ENCODE data around the gene TEAD1. TPM values are rescaled to one million over a fixed set of nuclear protein-coding genes. Genes with fewer than 3 reads are reported as not detected.

The TEAD1 gene
- total and polyA plus RNA-seq, 9 donors, result 20.0 to 84.1 (median 67.6) TPM

DNA sequence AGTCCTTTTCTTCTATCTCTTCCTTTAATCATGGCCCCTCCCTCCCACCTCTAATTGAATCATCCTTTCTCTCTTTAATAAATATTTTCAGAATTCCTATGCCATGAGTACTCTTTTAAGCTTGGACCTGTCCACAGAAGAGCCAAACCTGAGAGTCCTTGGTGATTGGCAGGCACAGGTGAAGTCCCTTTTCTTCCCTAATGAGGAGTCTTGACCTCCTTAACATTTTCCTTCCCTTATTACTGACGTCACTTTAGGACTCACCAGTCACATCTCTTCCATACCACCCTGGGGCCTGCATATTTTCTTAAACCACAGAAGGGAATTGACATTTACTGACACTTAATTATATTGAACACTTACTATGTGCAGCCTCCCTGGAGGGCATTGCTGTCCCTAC lies 293.9 kb downstream of the TEAD1 start:
- Histone ChIP-seq H3K27ac (no peak overlapping the region), H3K4me3 (no peak overlapping the region), H3K27me3 (no peaks in the 10 kb centered on the region), H3K9me3 (no peaks in the 10 kb centered on the region), H3K36me3 (no peaks in the 10 kb centered on the region), H3K4me1 (ENCODE audit: insufficient read depth) (no peaks in the 10 kb centered on the region)
- TF ChIP-seq, protein P1, sequence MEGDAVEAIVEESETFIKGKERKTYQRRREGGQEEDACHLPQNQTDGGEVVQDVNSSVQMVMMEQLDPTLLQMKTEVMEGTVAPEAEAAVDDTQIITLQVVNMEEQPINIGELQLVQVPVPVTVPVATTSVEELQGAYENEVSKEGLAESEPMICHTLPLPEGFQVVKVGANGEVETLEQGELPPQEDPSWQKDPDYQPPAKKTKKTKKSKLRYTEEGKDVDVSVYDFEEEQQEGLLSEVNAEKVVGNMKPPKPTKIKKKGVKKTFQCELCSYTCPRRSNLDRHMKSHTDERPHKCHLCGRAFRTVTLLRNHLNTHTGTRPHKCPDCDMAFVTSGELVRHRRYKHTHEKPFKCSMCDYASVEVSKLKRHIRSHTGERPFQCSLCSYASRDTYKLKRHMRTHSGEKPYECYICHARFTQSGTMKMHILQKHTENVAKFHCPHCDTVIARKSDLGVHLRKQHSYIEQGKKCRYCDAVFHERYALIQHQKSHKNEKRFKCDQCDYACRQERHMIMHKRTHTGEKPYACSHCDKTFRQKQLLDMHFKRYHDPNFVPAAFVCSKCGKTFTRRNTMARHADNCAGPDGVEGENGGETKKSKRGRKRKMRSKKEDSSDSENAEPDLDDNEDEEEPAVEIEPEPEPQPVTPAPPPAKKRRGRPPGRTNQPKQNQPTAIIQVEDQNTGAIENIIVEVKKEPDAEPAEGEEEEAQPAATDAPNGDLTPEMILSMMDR (IDR thresholded peaks at IDR 0.05), result no peak
- TF ChIP-seq EP300 (IDR thresholded peaks at IDR 0.05) (no peak), POLR2A (IDR thresholded peaks at IDR 0.05) (no peak)
- WGBS, 3 donors, result 59 to 84% (median 64%) methylated on average over 1 of the region's 1 CpG
- no peak for DNase-seq
- intact Hi-C loops (cut with DNase I), result no loop called here

DNA sequence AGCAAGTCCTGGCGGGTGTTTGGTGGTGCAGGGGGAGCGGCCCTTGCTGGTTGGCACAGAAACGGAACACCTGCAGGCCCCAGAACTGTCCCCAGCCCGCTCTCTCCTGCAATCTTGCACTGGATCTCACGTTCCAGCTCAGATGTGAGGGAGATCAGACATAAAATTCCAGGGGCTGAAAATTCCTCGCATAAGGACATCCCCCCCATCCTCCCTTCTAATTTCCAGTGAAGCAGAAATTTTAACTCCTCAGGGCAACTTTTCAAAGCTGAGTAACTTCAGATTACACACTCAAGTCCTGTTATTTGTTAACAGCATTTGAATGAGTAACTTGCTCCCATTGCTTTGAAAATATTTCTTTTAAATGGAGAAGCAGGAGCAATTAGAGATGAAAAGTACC lies 294.6 kb downstream of the TEAD1 start:
- DNase-seq, result no peak
- H3K4me3 ChIP-seq, result no peak overlapping the region
- 69 to 71% (median 70%) methylated on average over 6 of the region's 6 CpGs for WGBS, 3 donors
- no peak overlapping the region for H3K27ac ChIP-seq
- intact Hi-C loops (cut with DNase I), result no loop called here
- no peaks in the 10 kb centered on the region for H3K9me3 ChIP-seq
- TF ChIP-seq, protein P1 (IDR thresholded peaks at IDR 0.05), result no peak
- TF ChIP-seq EP300 (IDR thresholded peaks at IDR 0.05) (no peak), POLR2A (IDR thresholded peaks at IDR 0.05) (no peak)
- no peaks in the 10 kb centered on the region for H3K27me3 ChIP-seq
- no peaks in the 10 kb centered on the region for H3K36me3 ChIP-seq
- no peaks in the 10 kb centered on the region for H3K4me1 ChIP-seq (ENCODE audit: insufficient read depth)

DNA sequence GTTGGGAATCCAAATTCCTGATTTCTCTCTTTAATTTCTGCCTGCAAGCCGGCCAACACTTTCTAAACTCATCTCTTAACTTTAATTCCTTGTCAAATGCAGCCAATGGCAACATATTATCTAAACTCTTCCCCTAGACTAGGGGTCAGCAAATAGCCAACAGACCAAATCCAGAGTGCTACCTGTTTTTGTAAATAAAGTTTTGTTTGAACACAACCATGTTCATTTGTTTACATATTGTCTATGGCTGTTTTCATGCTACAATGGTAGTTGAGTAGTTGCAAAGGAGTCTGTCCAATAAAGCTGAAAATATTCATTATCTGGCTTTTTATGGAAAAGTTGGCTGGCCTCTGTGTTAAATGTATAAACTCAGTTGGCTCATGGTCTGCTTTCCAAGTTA lies 297.7 kb downstream of the TEAD1 start:
- WGBS, 3 donors, result 51 to 69% (median 58%) methylated on average over 1 of the region's 1 CpG
- intact Hi-C loops (cut with DNase I), result no loop called here
- Histone ChIP-seq H3K36me3 (no peaks in the 10 kb centered on the region), H3K4me3 (no peak overlapping the region), H3K27me3 (no peaks in the 10 kb centered on the region), H3K9me3 (no peaks in the 10 kb centered on the region), H3K4me1 (ENCODE audit: insufficient read depth) (no peaks in the 10 kb centered on the region), H3K27ac (no peak overlapping the region)
- TF ChIP-seq EP300 (IDR thresholded peaks at IDR 0.05), result no peak
- no peak for DNase-seq

DNA sequence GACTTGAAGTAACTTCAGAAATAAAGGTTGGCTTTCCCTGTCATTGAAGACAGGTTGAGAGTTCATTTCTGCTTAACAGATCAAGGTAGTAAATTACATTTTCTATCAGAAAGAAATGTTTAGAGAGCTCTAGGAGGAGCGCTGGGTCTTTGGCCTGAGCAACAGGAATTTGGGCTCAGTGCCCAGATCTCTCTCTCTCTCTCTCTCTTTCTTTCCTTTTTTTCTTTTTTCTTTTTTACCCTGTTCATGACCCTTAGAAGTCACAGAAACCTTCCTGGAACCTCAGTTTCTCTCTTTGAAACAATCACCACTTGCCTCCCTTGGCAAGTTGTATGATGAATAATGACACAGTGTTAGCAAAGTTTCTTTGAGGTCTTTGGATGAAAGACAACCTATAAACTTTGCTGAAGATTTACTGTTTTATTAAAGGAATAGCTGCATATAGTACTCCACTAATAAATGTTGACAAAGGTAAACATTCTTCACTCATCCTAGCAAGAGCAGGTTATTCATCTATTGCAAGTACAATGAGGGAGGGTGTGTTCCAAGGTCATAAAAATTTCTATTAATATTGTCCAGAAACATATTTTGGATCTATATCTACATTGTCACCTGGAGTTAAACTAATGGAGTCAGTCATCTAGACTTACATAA lies 299.4 kb downstream of the TEAD1 start:
- Histone ChIP-seq H3K36me3 (no peaks in the 10 kb centered on the region), H3K27ac (no peak overlapping the region), H3K4me3 (no peak overlapping the region), H3K4me1 (ENCODE audit: insufficient read depth) (no peaks in the 10 kb centered on the region), H3K9me3 (no peaks in the 10 kb centered on the region), H3K27me3 (no peaks in the 10 kb centered on the region)
- intact Hi-C loops (cut with DNase I), result no loop called here
- TF ChIP-seq, protein P1 (IDR thresholded peaks at IDR 0.05), result no peak
- TF ChIP-seq POLR2A (IDR thresholded peaks at IDR 0.05) (no peak), EP300 (IDR thresholded peaks at IDR 0.05) (no peak)
- WGBS, 3 donors, result 6 to 18% (median 13%) methylated on average over 1 of the region's 1 CpG
- DNase-seq, result no peak

DNA sequence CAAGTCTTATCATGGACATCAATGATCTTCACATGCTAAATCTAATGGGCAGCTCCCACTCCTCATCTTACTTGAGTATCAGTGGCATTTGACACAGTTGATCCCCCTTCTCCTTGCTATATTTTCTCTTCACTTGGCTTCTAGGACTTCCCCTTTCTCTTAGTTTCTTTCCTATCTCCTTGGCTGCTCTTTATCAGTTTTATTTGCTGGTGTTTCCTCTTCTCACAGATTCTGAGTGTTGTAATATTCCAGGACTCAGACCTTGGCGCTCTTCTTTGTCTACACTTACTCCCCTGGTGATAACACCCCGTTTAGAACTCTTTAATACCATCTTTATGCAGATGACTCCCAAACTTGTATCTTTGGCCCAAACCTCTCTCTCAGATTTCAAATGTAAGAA lies 301.0 kb downstream of the TEAD1 start:
- intact Hi-C loops (cut with DNase I), result no loop called here
- Histone ChIP-seq H3K27ac (no peak overlapping the region), H3K27me3 (no peaks in the 10 kb centered on the region), H3K9me3 (no peaks in the 10 kb centered on the region), H3K4me1 (ENCODE audit: insufficient read depth) (no peaks in the 10 kb centered on the region), H3K4me3 (no peak overlapping the region), H3K36me3 (no peaks in the 10 kb centered on the region)
- TF ChIP-seq EP300 (IDR thresholded peaks at IDR 0.05) (no peak), POLR2A (IDR thresholded peaks at IDR 0.05) (no peak)
- TF ChIP-seq, protein P1 (IDR thresholded peaks at IDR 0.05), result no peak
- no peak for DNase-seq
- 23 to 29% (median 28%) methylated on average over 2 of the region's 2 CpGs for WGBS, 3 donors
